CD14-positive monocyte (primary cell): Measurements from ENCODE around the gene IL31. TPM values are rescaled to one million over a fixed set of nuclear protein-coding genes. Genes with fewer than 3 reads are reported as not detected.

ENCODE experiments used
- DNase-seq, 3 donors: peaks; one replicate each; pipeline ENCODE4 v3.0.0-alpha.2; 2011 to 2022
- H2AFZ ChIP-seq: 2 replicates; pipeline ENCODE4 v1.6.0; 2012; ENCODE audit warnings: mild to moderate bottlenecking, low read depth, low read length, inconsistent platforms; ENCODE audit not compliant: insufficient read depth, poor library complexity, severe bottlenecking
- H3K27ac ChIP-seq, 2 donors: 1 replicate in 1 of 2; 2 replicates in 1 of 2; pipeline ENCODE4 v1.5.1; 2012 to 2013; ENCODE audit warnings: low read length in 2 of 2, control low read depth in 1 of 2, inconsistent platforms in 1 of 2, low read depth in 1 of 2, mild to moderate bottlenecking in 1 of 2
- H3K27me3 ChIP-seq, 2 donors: one replicate each; pipeline versions ENCODE4 v1.6.0 to v1.6.1; 2011 to 2013; ENCODE audit warnings: low read length in 2 of 2; ENCODE audit not compliant: control insufficient read depth in 2 of 2, insufficient read depth in 2 of 2
- H3K36me3 ChIP-seq, 2 donors: replicated peaks in 1 of 2; 1 replicate in 1 of 2; 2 replicates in 1 of 2; pipeline versions ENCODE4 v1.5.1 to v1.6.1; 2012 to 2013; ENCODE audit warnings: low read length in 2 of 2, control low read depth in 1 of 2, inconsistent platforms in 1 of 2, mild to moderate bottlenecking in 1 of 2; ENCODE audit not compliant: insufficient read depth in 2 of 2, control insufficient read depth in 1 of 2
- H3K4me1 ChIP-seq, 2 donors: 1 replicate in 1 of 2; 2 replicates in 1 of 2; pipeline versions ENCODE4 v1.5.1 to v1.6.1; 2012 to 2013; ENCODE audit warnings: low read length in 2 of 2, control low read depth in 1 of 2, inconsistent platforms in 1 of 2, mild to moderate bottlenecking in 1 of 2, moderate library complexity in 1 of 2; ENCODE audit not compliant: insufficient read depth in 2 of 2, control insufficient read depth in 1 of 2
- H3K4me2 ChIP-seq: replicated peaks from 2 replicates; pipeline ENCODE3; 2012; ENCODE audit warnings: low read length, moderate library complexity, mild to moderate bottlenecking; ENCODE audit not compliant: poor library complexity, severe bottlenecking; ENCODE audit errors: extremely low read depth
- H3K4me3 ChIP-seq, 3 experiments: fragments of 200-600 bp in 1 of 3; sonication (generic) in 1 of 3; replicated peaks in 1 of 3; 1 replicate in 2 of 3; 2 replicates in 1 of 3; pipeline ENCODE4 v1.5.1; 2011 to 2013; ENCODE audit warnings: low read length in 3 of 3, mild to moderate bottlenecking in 3 of 3, control low read depth in 2 of 3, low read depth in 2 of 3, inconsistent platforms in 1 of 3, moderate library complexity in 1 of 3
- H3K79me2 ChIP-seq: 2 replicates; pipeline ENCODE4 v1.6.0; 2012; ENCODE audit warnings: mild to moderate bottlenecking, control low read depth, inconsistent platforms, low read length, moderate library complexity; ENCODE audit not compliant: insufficient read depth
- H3K9ac ChIP-seq: 2 replicates; pipeline ENCODE4 v1.6.0; 2017; ENCODE audit warnings: low read length, mild to moderate bottlenecking; ENCODE audit not compliant: insufficient read depth, poor library complexity, severe bottlenecking
- H3K9me3 ChIP-seq, 2 donors: replicated peaks in 1 of 2; 1 replicate in 1 of 2; 2 replicates in 1 of 2; pipeline versions ENCODE4 v1.5.1 to v1.6.1; 2012 to 2013; ENCODE audit warnings: low read length in 2 of 2, control low read depth in 1 of 2; ENCODE audit not compliant: control insufficient read depth in 1 of 2, insufficient read depth in 1 of 2
- H4K20me1 ChIP-seq: 2 replicates; pipeline ENCODE4 v1.6.0; 2012; ENCODE audit warnings: mild to moderate bottlenecking, low read length, control low read depth, moderate library complexity; ENCODE audit not compliant: insufficient read depth
- H3K27ac Mint-ChIP-seq, 7 donors: one replicate each; pipeline ENCODE4 v1.8.0; 2020; ENCODE audit warnings: mild to moderate bottlenecking in 7 of 7, mixed read lengths in 7 of 7, moderate library complexity in 6 of 7, inconsistent platforms in 2 of 7
- H3K27me3 Mint-ChIP-seq, 3 donors: one replicate each; pipeline ENCODE4 v1.8.0; 2021 to 2022; ENCODE audit warnings: low read depth in 3 of 3, mild to moderate bottlenecking in 3 of 3, mixed read lengths in 3 of 3, moderate library complexity in 3 of 3, inconsistent platforms in 1 of 3
- H3K36me3 Mint-ChIP-seq, 2 donors: one replicate each; pipeline ENCODE4 v1.8.0; 2020; ENCODE audit warnings: mixed read lengths in 2 of 2, inconsistent platforms in 1 of 2, mild to moderate bottlenecking in 1 of 2
- H3K4me1 Mint-ChIP-seq: one replicate; pipeline ENCODE4 v1.8.0; 2020; ENCODE audit warnings: mild to moderate bottlenecking, mixed read lengths
- H3K4me3 Mint-ChIP-seq, 2 donors: one replicate each; pipeline ENCODE4 v1.8.0; 2020; ENCODE audit warnings: mild to moderate bottlenecking in 2 of 2, mixed read lengths in 2 of 2, moderate library complexity in 1 of 2
- H3K9me3 Mint-ChIP-seq, 7 donors: one replicate each; pipeline ENCODE4 v1.8.0; 2020 to 2022; ENCODE audit warnings: mixed read lengths in 7 of 7, mild to moderate bottlenecking in 6 of 7, moderate library complexity in 6 of 7, inconsistent platforms in 2 of 7
- WGBS: methylation state at CpG from one replicate; pipeline ENCODE4 v1.1.5; 2013; ENCODE audit warnings: missing lambda C conversion rate; ENCODE audit not compliant: insufficient coverage; 5-methylcytosine and 5-hydroxymethylcytosine counted together
- intact Hi-C, 2 donors: fragments of 100-400 bp; cut with micrococcal nuclease; formaldehyde crosslinking; loops; one replicate each; pipeline versions ENCODE4 v1.15.0 to v1.15.1; 2023
- polyA plus RNA-seq, 3 donors: library from polyadenylated mRNA; depleted of rRNA in 1 of 3; unstranded in 2 of 3; stranded (reverse) in 1 of 3; fragments of 300-500 nt in 2 of 3; fragments of >200 nt in 1 of 3; fragmentation: Illumina TruSeq in 2 of 3; gene quantifications; 1 replicate in 2 of 3; 2 replicates in 1 of 3; pipeline ENCODE4 v1.2.3, GENCODE V29; 2012 to 2021
- TF ChIP-seq, protein P1 (sequence below): fragments of 200-600 bp; IDR thresholded peaks from one replicate; pipeline ENCODE4 v1.8.0; 2022; ENCODE audit warnings: antibody characterized with exemption, mild to moderate bottlenecking

Gene IL31
- polyA plus RNA-seq, 3 donors = not detected

DNA sequence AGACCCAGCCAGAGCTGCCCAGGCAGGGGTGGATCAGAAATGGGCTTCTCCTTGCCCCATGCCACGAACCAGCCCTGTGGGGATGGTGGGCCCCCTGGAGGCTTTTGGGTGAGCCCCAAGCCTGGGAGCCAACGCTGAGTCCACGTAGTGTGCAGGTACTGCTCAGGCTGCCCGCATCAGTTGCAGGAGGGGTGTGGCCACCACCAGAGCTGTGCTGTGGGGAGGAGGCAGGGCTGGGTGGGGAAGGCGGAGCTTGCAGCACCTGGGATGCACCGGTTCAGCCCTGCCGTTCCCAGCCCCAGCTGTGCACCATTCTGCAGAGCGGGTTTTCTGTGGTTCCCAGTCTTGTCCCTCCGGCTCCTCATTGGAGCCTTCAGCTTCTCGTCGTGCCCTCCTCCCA, 36.3 kb downstream of the IL31 start:
- H3K4me3 Mint-ChIP-seq = no peak overlapping the region
- WGBS = 86% methylated on average over 5 of the region's 11 CpGs
- Histone ChIP-seq H3K4me1 (no peaks in the 10 kb centered on the region), H3K4me2 (no peak overlapping the region), H3K27me3 (no peaks in the 10 kb centered on the region), H2AFZ (no peak overlapping the region), H3K36me3 (peaks cover 87 to 96% of the 10 kb centered on the region in 2 donors), H3K27ac (no peak overlapping the region), H4K20me1 (peaks cover 21% of the 10 kb centered on the region), H3K79me2 (no peaks in the 10 kb centered on the region), H3K9ac (no peak overlapping the region), H3K4me3 (no peak overlapping the region), H3K9me3 (no peaks in the 10 kb centered on the region)
- DNase-seq = no peak
- no peaks in the 10 kb centered on the region for H3K4me1 Mint-ChIP-seq
- H3K9me3 Mint-ChIP-seq = peaks cover 0 to 1% (median 0%) of the 10 kb centered on the region in 7 donors
- peaks cover 70 to 98% of the 10 kb centered on the region in 2 donors for H3K36me3 Mint-ChIP-seq
- H3K27ac Mint-ChIP-seq = no peak overlapping the region
- TF ChIP-seq, protein P1, sequence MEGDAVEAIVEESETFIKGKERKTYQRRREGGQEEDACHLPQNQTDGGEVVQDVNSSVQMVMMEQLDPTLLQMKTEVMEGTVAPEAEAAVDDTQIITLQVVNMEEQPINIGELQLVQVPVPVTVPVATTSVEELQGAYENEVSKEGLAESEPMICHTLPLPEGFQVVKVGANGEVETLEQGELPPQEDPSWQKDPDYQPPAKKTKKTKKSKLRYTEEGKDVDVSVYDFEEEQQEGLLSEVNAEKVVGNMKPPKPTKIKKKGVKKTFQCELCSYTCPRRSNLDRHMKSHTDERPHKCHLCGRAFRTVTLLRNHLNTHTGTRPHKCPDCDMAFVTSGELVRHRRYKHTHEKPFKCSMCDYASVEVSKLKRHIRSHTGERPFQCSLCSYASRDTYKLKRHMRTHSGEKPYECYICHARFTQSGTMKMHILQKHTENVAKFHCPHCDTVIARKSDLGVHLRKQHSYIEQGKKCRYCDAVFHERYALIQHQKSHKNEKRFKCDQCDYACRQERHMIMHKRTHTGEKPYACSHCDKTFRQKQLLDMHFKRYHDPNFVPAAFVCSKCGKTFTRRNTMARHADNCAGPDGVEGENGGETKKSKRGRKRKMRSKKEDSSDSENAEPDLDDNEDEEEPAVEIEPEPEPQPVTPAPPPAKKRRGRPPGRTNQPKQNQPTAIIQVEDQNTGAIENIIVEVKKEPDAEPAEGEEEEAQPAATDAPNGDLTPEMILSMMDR = no peak
- intact Hi-C loops = no loop called here
- no peaks in the 10 kb centered on the region for H3K27me3 Mint-ChIP-seq

DNA sequence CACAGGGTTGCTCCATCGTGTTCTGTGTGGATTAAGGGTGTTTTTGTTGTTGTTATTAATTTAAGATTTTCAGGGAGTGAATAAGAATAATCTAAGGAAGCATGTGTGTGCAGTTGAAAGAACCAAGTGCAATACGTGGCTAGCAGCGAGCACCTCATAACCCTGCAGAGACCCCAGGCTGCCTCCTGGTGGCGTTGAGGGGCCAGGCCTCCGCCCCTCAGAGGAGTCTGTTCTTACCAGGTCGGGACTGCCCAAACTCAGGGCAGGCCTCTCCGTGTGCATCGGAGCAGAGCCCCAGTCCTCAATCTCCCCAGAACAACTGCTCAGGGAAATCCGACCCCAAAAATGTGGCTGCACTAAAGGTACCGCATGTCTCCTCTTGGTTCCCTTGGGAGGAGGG, 36.8 kb downstream of the IL31 start:
- Histone ChIP-seq H3K9ac (no peak overlapping the region), H3K27me3 (no peaks in the 10 kb centered on the region), H3K36me3 (peaks cover 87 to 96% of the 10 kb centered on the region in 2 donors), H3K9me3 (no peaks in the 10 kb centered on the region), H3K4me3 (no peak overlapping the region), H3K4me1 (no peaks in the 10 kb centered on the region), H3K27ac (no peak overlapping the region), H3K79me2 (no peaks in the 10 kb centered on the region), H2AFZ (no peak overlapping the region), H3K4me2 (no peak overlapping the region), H4K20me1 (peaks cover 17% of the 10 kb centered on the region)
- 98% methylated on average over 9 of the region's 10 CpGs for WGBS
- H3K27ac Mint-ChIP-seq = peak overlapping the region in 1 of 7 donors; percentile 37
- H3K4me1 Mint-ChIP-seq = no peaks in the 10 kb centered on the region
- no peak for DNase-seq
- peaks cover 0 to 1% (median 0%) of the 10 kb centered on the region in 7 donors for H3K9me3 Mint-ChIP-seq
- no peak overlapping the region for H3K4me3 Mint-ChIP-seq
- peaks cover 69 to 98% of the 10 kb centered on the region in 2 donors for H3K36me3 Mint-ChIP-seq
- TF ChIP-seq, protein P1 = no peak
- intact Hi-C loops = no loop called here
- no peaks in the 10 kb centered on the region for H3K27me3 Mint-ChIP-seq
